K562 (cell line): ENCODE measurements around the gene ZMIZ1. TPM values are rescaled to one million over a fixed set of nuclear protein-coding genes. Genes with fewer than 3 reads are reported as not detected.
A peak's percentile ranks its signal among the peaks of the same experiment; 100 is the strongest.

Source experiments
- ATAC-seq: fragments of 200-7000 bp; cut with Tn5 transposase; 3 replicates; pipeline ENCODE4 v1.9.1; 2020; ENCODE audit warnings: moderate library complexity
- BruUV-seq: library from RNA; stranded (reverse); fragments of 400-500 nt; replicated peaks from 2 replicates; lab custom pipeline; 2021; lab: Mats Ljungman, UMichigan
- CTCF ChIA-PET: fragments of 300-600 bp; formaldehyde crosslinking; extraction: SDS; loops from one replicate; lab custom pipeline; 2021; ENCODE audit warnings: low intra/inter-chr PET ratio; lab: Yijun Ruan, JAX
- POLR2A ChIA-PET: fragments of 300-600, 350-650 bp; sonication (Branson Sonifier 250); formaldehyde crosslinking; extraction: SDS; loops from one replicate; lab custom pipeline; 2021; ENCODE audit warnings: antibody characterized with exemption, inconsistent platforms; lab: Yijun Ruan, JAX
- DNase-seq, 4 experiments: peaks; one replicate each; pipeline versions ENCODE4 v3.0.0 to v3.0.0-alpha.2; 2011 to 2018; ENCODE audit warnings: low spot score in 3 of 4, mixed read lengths in 3 of 4; ENCODE audit errors: extremely low read depth in 1 of 4
- FAIRE-seq: peaks from 2 replicates; lab custom pipeline; 2011; peaks lifted over from hg19 to GRCh38; lab: Jason Lieb, UNC
- H2AFZ ChIP-seq: 2 replicates; pipeline ENCODE4 v1.6.0; 2011; ENCODE audit warnings: low read depth, low read length, control low read depth, inconsistent platforms
- H3K27ac ChIP-seq: fragments of 200-600 bp; 3 replicates; pipeline ENCODE4 v1.8.0; 2011; ENCODE audit warnings: low read depth, mild to moderate bottlenecking, control low read depth, inconsistent platforms, low read length, moderate library complexity, mixed read lengths; ENCODE audit errors: extremely low read depth
- H3K27me3 ChIP-seq, 2 experiments: fragments of 300-600 bp in 1 of 2; 2 replicates in 1 of 2; 3 replicates in 1 of 2; pipeline versions ENCODE4 v1.6.0 to v1.8.0; 2011; ENCODE audit warnings: inconsistent platforms in 2 of 2, low read length in 2 of 2, mild to moderate bottlenecking in 1 of 2, mixed read lengths in 1 of 2, moderate library complexity in 1 of 2; ENCODE audit not compliant: control insufficient read depth in 2 of 2, insufficient read depth in 2 of 2
- H3K36me3 ChIP-seq: fragments of 300-600 bp; 3 replicates; pipeline ENCODE4 v1.8.0; 2011; ENCODE audit warnings: mild to moderate bottlenecking, low read length, inconsistent platforms; ENCODE audit not compliant: control insufficient read depth, insufficient read depth
- H3K4me1 ChIP-seq, 2 experiments: fragments of 200-600 bp in 1 of 2; replicated peaks in 1 of 2; 2 replicates in 1 of 2; 3 replicates in 1 of 2; pipeline versions ENCODE4 v1.5.1 to v1.8.0; 2011; ENCODE audit warnings: inconsistent platforms in 2 of 2, low read length in 2 of 2, mild to moderate bottlenecking in 1 of 2, mixed read lengths in 1 of 2, moderate library complexity in 1 of 2; ENCODE audit not compliant: control insufficient read depth in 2 of 2, insufficient read depth in 2 of 2
- H3K4me2 ChIP-seq: 2 replicates; pipeline ENCODE4 v1.6.1; 2011; ENCODE audit warnings: low read length, control low read depth, inconsistent platforms, mixed read lengths; ENCODE audit not compliant: insufficient read depth
- H3K4me3 ChIP-seq: fragments of 200-600 bp; sonication (generic), shearing (Covaris generic); 2 replicates; pipeline ENCODE4 v1.5.1; 2016; ENCODE audit warnings: control low read depth, inconsistent platforms
- H3K79me2 ChIP-seq: fragments of 200-600 bp; 3 replicates; pipeline ENCODE4 v1.8.0; 2011; ENCODE audit warnings: low read length, inconsistent platforms; ENCODE audit not compliant: control insufficient read depth, insufficient read depth
- H3K9ac ChIP-seq, 2 experiments: 2 replicates each; pipeline versions ENCODE4 v1.6.0 to v1.6.1; 2011; ENCODE audit warnings: low read depth in 2 of 2, low read length in 2 of 2, control low read depth in 1 of 2, inconsistent platforms in 1 of 2, mild to moderate bottlenecking in 1 of 2, mixed read lengths in 1 of 2; ENCODE audit not compliant: insufficient read depth in 1 of 2
- H3K9me1 ChIP-seq: one replicate; pipeline ENCODE4 v1.6.0; 2011; ENCODE audit warnings: inconsistent platforms, mild to moderate bottlenecking, low read length, moderate library complexity; ENCODE audit not compliant: control insufficient read depth, insufficient read depth
- H3K9me3 ChIP-seq: replicated peaks from 2 replicates; pipeline ENCODE4 v1.5.1; 2011; ENCODE audit warnings: low read depth, low read length, inconsistent platforms; ENCODE audit not compliant: control insufficient read depth, insufficient read depth
- H4K20me1 ChIP-seq: replicated peaks from 2 replicates; pipeline ENCODE4 v1.6.1; 2011; ENCODE audit warnings: low read length, inconsistent platforms, mixed read lengths; ENCODE audit not compliant: control insufficient read depth, insufficient read depth
- FOXO4 ChIP-seq: fragments of 450-650 bp; formaldehyde crosslinking; IDR thresholded peaks from 2 replicates; pipeline ENCODE4 v1.4.0; 2020; ENCODE audit warnings: mild to moderate bottlenecking, moderate library complexity
- ZNF121 ChIP-seq: sonication (generic); formaldehyde crosslinking; conservative IDR thresholded peaks from 2 replicates; pipeline ENCODE4 v1.8.0; 2022; ENCODE audit warnings: missing genetic modification reagents
- ZNF263 ChIP-seq: sonication (generic); formaldehyde crosslinking; IDR thresholded peaks from 2 replicates; pipeline ENCODE4 v1.8.0; 2022; ENCODE audit warnings: mild to moderate bottlenecking, missing genetic modification reagents, borderline replicate concordance
- WGBS: fragments of 100-300 bp; shearing (Covaris generic); methylation state at CpG from one replicate; pipeline ENCODE4 v1.1.6; 2016; ENCODE audit warnings: low coverage, mixed read lengths; ENCODE audit not compliant: insufficient coverage; ENCODE audit errors: missing lambda C conversion rate; 5-methylcytosine and 5-hydroxymethylcytosine counted together
- in situ Hi-C: fragments of 300-500 bp; cut with MboI; formaldehyde crosslinking; loops from 4 replicates; pipeline ENCODE4 v1.15.0; 2018; ENCODE audit warnings: inconsistent platforms, mixed read lengths
- intact Hi-C: fragments of 100-400 bp; cut with micrococcal nuclease; formaldehyde crosslinking; loops from 2 replicates; pipeline ENCODE4 v1.14.2; 2022
- polyA plus RNA-seq, 8 experiments: library from polyadenylated mRNA; depleted of rRNA in 4 of 8; stranded (reverse) in 5 of 8; unstranded in 3 of 8; fragments of >200 nt; fragmentation: Nextera tagmentation in 2 of 8; fragmentation: Illumina TruSeq in 1 of 8; extraction: Ambion mirVana in 2 of 8; extraction: Trizol in 1 of 8; gene quantifications; 2 replicates each; pipeline versions ENCODE4 v1.2.1 to v1.2.3, GENCODE V29; 2011 to 2014; ENCODE audit warnings: inconsistent platforms in 1 of 8, missing spikeins in 1 of 8
- total RNA-seq, 7 experiments: library from RNA; depleted of rRNA in 6 of 7; stranded (reverse); fragments of >200 nt in 6 of 7; fragmentation: Illumina TruSeq in 2 of 7; extraction: Trizol in 2 of 7; gene quantifications; 2 replicates each; pipeline versions ENCODE4 v1.2.1 to v1.2.3, GENCODE V29; 2011 to 2021; ENCODE audit warnings: low replicate concordance in 1 of 7
- TF ChIP-seq, protein P1 (sequence below): fragments of 450-650 bp; formaldehyde crosslinking; IDR thresholded peaks from 2 replicates; pipeline ENCODE4 v1.4.0; 2022; ENCODE audit warnings: missing genetic modification characterization

ZMIZ1 gene
- total and polyA plus RNA-seq, 9 of the 15 experiments (the other 6 are each of a cell fraction or from before 2014, with no cell fraction given) = 1.0 to 37.3 (median 4.3) TPM

DNA sequence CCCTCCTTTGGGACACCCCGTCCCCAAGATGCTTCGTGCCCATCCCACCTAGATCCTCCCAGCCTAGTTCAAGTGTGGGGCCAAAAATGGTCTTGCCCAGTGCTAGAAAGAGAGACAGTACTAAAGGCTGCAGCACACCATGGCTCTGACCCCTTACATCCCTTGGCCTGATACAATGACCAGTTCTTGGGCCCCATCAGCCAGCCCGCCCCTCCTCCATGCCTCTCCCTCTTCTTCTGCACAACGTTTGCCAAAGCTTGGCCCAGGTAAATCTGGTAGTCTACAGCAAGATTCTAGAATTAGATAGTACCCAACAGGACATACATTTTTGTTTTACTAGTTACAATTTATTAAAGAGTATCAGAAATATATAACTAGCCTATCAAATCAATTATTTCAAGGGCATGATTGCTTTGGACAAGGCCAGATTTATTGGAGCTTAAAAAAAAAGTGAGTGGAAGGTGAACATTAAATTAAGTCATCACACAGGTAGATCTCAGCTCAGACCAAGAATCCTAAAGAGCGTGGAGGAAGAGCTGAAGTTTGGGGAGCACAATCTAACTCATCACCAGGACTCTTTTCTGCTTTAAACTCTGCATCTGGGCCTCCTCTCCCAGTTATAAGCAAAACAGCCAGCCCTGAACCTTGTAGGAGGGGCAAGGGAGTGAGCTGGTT is 69.8 kb downstream of the ZMIZ1 start:
- H3K4me1 ChIP-seq = peaks cover 55 to 62% of the 10 kb centered on the region in 2 experiments
- POLR2A ChIA-PET = interaction anchor here (0.6 to 2.3 kb wide), 5 partner anchors 10 to 277 kb away, joined by 3 to 20 read pairs (median 3); no protein-coding TSS in a partner anchor
- H3K4me2 ChIP-seq = peak overlapping the region; percentile 35
- CTCF ChIA-PET = no interaction called here
- ATAC-seq (no peak), FAIRE-seq (peak; percentile 6), DNase-seq (no peak)
- H3K79me2 ChIP-seq = peaks cover 21% of the 10 kb centered on the region
- intact Hi-C loops = no loop called here
- no peaks in the 10 kb centered on the region for H4K20me1 ChIP-seq
- peak overlapping the region; percentile 35; the same call in 1 of the 3 replicates for H3K27ac ChIP-seq
- H3K4me3 ChIP-seq = no peak overlapping the region
- peak overlapping the region; percentile 51; the same call in 1 of the 2 replicates for H2AFZ ChIP-seq
- BruUV-seq = no TSS peak
- peaks cover 3% of the 10 kb centered on the region for H3K9me1 ChIP-seq
- in situ Hi-C loops = no loop called here
- WGBS = 76% methylated on average over 5 of the region's 5 CpGs
- H3K27me3 ChIP-seq = no peaks in the 10 kb centered on the region
- no peaks in the 10 kb centered on the region for H3K9me3 ChIP-seq
- H3K36me3 ChIP-seq = peaks cover 41% of the 10 kb centered on the region; the same call in 2 of the 3 replicates
- TF ChIP-seq FOXO4 (CRISPR knock-in tag) = no peak
- TF ChIP-seq ZNF263 (CRISPR knock-in tag) = peak; percentile 69
- no peak for TF ChIP-seq ZNF121
- TF ChIP-seq, protein P1, sequence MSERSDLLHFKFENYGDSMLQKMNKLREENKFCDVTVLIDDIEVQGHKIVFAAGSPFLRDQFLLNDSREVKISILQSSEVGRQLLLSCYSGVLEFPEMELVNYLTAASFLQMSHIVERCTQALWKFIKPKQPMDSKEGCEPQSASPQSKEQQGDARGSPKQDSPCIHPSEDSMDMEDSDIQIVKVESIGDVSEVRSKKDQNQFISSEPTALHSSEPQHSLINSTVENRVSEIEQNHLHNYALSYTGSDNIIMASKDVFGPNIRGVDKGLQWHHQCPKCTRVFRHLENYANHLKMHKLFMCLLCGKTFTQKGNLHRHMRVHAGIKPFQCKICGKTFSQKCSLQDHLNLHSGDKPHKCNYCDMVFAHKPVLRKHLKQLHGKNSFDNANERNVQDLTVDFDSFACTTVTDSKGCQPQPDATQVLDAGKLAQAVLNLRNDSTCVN = no peak
- peak overlapping the region in 1 of 2 experiments; percentile 41; a peak in 2 of 4 replicates for H3K9ac ChIP-seq
